HepG2 (cell line): ENCODE measurements around the gene ACACA. TPM values are rescaled to one million over a fixed set of nuclear protein-coding genes. Genes with fewer than 3 reads are reported as not detected.

Source experiments
- ADNP ChIP-seq: sonication (generic); formaldehyde crosslinking; IDR thresholded peaks from 2 replicates; pipeline ENCODE4 v1.4.0; 2020; ENCODE audit warnings: missing genetic modification reagents
- EED ChIP-seq: sonication (generic); formaldehyde crosslinking; IDR thresholded peaks from 2 replicates; pipeline ENCODE4 v1.5.0; 2020; ENCODE audit warnings: mild to moderate bottlenecking, missing genetic modification reagents
- FOSL1 ChIP-seq: sonication (generic); formaldehyde crosslinking; IDR thresholded peaks from 2 replicates; pipeline ENCODE4 v1.9.0; 2021; ENCODE audit warnings: missing genetic modification reagents, borderline replicate concordance
- FOSL2 ChIP-seq: sonication (generic); formaldehyde crosslinking; IDR thresholded peaks from 2 replicates; pipeline ENCODE4 v1.4.0; 2020; ENCODE audit warnings: missing genetic modification reagents
- FOXP1 ChIP-seq, 2 experiments: fragments of 450-650 bp in 1 of 2; IDR thresholded peaks; 2 replicates each; pipeline ENCODE4 v1.6.1; 2017 to 2018; ENCODE audit warnings: antibody characterized with exemption in 1 of 2
- MAFG ChIP-seq: sonication (generic); formaldehyde crosslinking; IDR thresholded peaks from 2 replicates; pipeline ENCODE4 v1.5.1; 2020; ENCODE audit warnings: mild to moderate bottlenecking, missing genetic modification reagents
- SALL2 ChIP-seq: sonication (generic); formaldehyde crosslinking; IDR thresholded peaks from 2 replicates; pipeline ENCODE4 v1.8.1; 2023; ENCODE audit warnings: mild to moderate bottlenecking, missing genetic modification reagents, inconsistent platforms
- SMAD3 ChIP-seq: sonication (generic); formaldehyde crosslinking; IDR thresholded peaks from 2 replicates; pipeline ENCODE4 v1.4.0; 2020; ENCODE audit warnings: missing genetic modification reagents
- SRF ChIP-seq: IDR thresholded peaks from 2 replicates; pipeline ENCODE4 v1.6.1; 2011; ENCODE audit warnings: mild to moderate bottlenecking, low read depth, low read length, moderate library complexity
- ZFP36L2 ChIP-seq: sonication (generic); formaldehyde crosslinking; IDR thresholded peaks from 2 replicates; pipeline ENCODE4 v1.4.0; 2020; ENCODE audit warnings: missing genetic modification reagents
- ZNF160 ChIP-seq: sonication (generic); formaldehyde crosslinking; IDR thresholded peaks from 2 replicates; pipeline ENCODE4 v1.8.0; 2022; ENCODE audit warnings: mild to moderate bottlenecking, inconsistent platforms, missing genetic modification reagents
- ZNF251 ChIP-seq: sonication (generic); formaldehyde crosslinking; IDR thresholded peaks from 2 replicates; pipeline ENCODE4 v1.9.0; 2021; ENCODE audit warnings: mild to moderate bottlenecking, missing genetic modification reagents
- ZNF552 ChIP-seq: sonication (generic); formaldehyde crosslinking; IDR thresholded peaks from 2 replicates; pipeline ENCODE4 v1.9.0; 2022; ENCODE audit warnings: missing genetic modification reagents, mild to moderate bottlenecking, borderline replicate concordance
- polyA plus RNA-seq, 8 experiments: library from polyadenylated mRNA; depleted of rRNA in 3 of 8; stranded (reverse) in 7 of 8; unstranded in 1 of 8; fragments of >200 nt; fragmentation: Illumina TruSeq in 4 of 8; extraction: Trizol in 4 of 8; gene quantifications; 2 replicates each; pipeline versions ENCODE4 v1.2.1 to v1.2.3, GENCODE V29; 2011 to 2016; ENCODE audit warnings: low read depth in 4 of 8, missing spikeins in 1 of 8, mixed read lengths in 1 of 8; ENCODE audit not compliant: insufficient read depth in 1 of 8
- total RNA-seq, 5 experiments: library from RNA; depleted of rRNA; stranded (reverse); fragments of >200 nt; fragmentation: Illumina TruSeq; extraction: Trizol; gene quantifications; 2 replicates each; pipeline ENCODE4 v1.2.3, GENCODE V29; 2016; ENCODE audit warnings: low read depth in 1 of 5
- TF ChIP-seq, protein P1 (sequence below), 2 experiments: fragments of 450-650 bp in 1 of 2; sonication (generic) in 1 of 2; formaldehyde crosslinking in 1 of 2; IDR thresholded peaks; 2 replicates each; pipeline versions ENCODE4 v1.6.1 to v1.8.0; 2016 to 2022; ENCODE audit warnings: antibody characterized with exemption in 1 of 2, mild to moderate bottlenecking in 1 of 2, missing genetic modification reagents in 1 of 2

Gene ACACA
- total and polyA plus RNA-seq, 2 of the 13 experiments (the other 11 are each of a cell fraction or from before 2014, with no cell fraction given): 39.2 to 47.2 TPM

DNA sequence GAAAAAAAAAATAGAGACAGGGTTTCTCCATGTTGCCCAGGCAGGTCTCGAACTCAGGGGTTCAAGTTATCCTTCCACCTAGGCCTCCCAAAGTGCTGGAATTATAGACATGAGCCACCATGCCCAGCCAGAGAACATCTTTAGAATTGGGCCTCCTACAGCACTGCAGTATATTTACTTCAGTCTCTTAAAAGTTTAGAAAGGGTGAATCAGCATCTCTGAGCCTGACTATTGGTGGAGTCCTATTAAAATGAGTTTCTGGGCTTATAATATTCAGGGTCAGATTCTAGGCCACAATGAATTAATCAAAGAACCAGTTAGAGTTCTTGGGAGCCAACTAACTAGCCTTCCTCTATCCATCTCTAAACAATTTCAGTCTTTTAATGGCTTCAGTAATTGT is 22.8 kb upstream of the ACACA start (continued):
- TF ChIP-seq, protein P1, sequence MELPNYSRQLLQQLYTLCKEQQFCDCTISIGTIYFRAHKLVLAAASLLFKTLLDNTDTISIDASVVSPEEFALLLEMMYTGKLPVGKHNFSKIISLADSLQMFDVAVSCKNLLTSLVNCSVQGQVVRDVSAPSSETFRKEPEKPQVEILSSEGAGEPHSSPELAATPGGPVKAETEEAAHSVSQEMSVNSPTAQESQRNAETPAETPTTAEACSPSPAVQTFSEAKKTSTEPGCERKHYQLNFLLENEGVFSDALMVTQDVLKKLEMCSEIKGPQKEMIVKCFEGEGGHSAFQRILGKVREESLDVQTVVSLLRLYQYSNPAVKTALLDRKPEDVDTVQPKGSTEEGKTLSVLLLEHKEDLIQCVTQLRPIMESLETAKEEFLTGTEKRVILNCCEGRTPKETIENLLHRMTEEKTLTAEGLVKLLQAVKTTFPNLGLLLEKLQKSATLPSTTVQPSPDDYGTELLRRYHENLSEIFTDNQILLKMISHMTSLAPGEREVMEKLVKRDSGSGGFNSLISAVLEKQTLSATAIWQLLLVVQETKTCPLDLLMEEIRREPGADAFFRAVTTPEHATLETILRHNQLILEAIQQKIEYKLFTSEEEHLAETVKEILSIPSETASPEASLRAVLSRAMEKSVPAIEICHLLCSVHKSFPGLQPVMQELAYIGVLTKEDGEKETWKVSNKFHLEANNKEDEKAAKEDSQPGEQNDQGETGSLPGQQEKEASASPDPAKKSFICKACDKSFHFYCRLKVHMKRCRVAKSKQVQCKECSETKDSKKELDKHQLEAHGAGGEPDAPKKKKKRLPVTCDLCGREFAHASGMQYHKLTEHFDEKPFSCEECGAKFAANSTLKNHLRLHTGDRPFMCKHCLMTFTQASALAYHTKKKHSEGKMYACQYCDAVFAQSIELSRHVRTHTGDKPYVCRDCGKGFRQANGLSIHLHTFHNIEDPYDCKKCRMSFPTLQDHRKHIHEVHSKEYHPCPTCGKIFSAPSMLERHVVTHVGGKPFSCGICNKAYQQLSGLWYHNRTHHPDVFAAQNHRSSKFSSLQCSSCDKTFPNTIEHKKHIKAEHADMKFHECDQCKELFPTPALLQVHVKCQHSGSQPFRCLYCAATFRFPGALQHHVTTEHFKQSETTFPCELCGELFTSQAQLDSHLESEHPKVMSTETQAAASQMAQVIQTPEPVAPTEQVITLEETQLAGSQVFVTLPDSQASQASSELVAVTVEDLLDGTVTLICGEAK (IDR thresholded peaks at IDR 0.05): no peak
- TF ChIP-seq, protein P1 (CRISPR knock-in tag; IDR thresholded peaks at IDR 0.05): no peak
- no peak for TF ChIP-seq ZNF160 (CRISPR knock-in tag)
- TF ChIP-seq FOSL1 (CRISPR knock-in tag): no peak
- TF ChIP-seq ADNP (CRISPR knock-in tag): no peak
- no peak for TF ChIP-seq MAFG (CRISPR knock-in tag)
- no peak for TF ChIP-seq SALL2 (CRISPR knock-in tag)
- no peak for TF ChIP-seq ZNF552 (CRISPR knock-in tag)
- no peak for TF ChIP-seq SMAD3 (CRISPR knock-in tag)
- no peak for TF ChIP-seq SRF
- no peak for TF ChIP-seq ZNF251 (CRISPR knock-in tag)
- TF ChIP-seq EED: no peak
- no peak for TF ChIP-seq FOXP1 (IDR thresholded peaks at IDR 0.05)
- TF ChIP-seq FOXP1 (CRISPR knock-in tag; IDR thresholded peaks at IDR 0.05): no peak
- no peak for TF ChIP-seq ZFP36L2 (CRISPR knock-in tag)
- no peak for TF ChIP-seq FOSL2
